Measurements from ENCODE around the gene ZNF865.

The ZNF865 gene

DNA sequence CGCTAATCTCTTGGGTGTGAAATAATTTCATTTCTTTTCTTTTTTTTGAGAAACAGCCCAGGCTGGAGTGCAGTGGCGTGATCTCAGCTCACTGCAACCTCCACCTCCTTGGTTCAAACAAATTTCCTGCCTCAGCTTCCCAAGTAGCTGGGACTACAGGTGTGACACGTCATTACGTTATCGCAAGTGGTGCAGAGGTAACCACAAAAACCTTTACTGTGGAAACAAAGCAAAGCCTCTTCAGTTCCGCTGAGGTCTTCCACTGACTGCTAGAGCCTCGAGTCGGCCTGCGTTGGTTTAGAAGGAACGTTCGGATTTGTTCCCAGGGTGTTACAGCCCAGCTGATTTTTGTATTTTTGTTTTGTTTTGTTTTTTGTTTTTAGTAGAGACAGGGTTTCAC is 20.9 kb downstream of the ZNF865 start:
- DNase-seq: no peak

DNA sequence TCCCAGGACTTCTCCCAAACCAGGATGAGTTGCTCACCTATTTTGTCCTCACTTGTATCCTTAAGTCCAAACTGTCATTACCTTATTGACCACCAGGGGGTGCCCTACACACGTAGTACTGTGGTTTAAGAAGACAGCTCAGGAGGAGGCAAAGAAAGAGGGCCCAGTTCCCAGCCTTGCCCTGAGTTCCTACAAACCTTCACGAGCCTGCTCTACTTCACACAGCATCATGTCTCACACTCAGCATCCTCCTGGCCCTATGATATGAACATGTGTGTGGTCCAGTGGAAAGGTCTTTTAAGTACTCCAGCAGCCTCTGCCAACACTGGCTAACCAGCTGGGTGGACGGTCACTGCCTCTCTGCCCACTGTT is 27.0 kb downstream of the ZNF865 start:
- peak; percentile 80 for DNase-seq

DNA sequence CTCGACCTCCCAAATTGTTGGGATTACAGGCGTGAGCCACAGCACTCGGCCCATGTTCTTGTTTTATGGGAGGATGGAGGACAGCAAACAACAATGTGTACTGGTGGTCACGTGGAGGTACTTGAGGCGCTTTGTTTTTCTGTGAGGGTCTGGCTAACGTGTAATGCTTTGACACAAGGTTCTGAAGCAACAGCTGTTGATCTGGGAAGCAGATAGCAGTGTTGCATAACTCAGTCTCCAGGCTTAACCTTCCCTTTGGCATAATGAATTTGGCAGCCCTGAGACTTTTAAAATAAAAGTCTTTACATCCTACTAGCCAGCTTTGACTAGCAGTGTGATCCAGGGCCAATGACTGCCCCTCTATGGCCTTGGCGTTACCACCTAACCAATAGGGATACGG is 28.4 kb downstream of the ZNF865 start:
- no peak for DNase-seq

DNA sequence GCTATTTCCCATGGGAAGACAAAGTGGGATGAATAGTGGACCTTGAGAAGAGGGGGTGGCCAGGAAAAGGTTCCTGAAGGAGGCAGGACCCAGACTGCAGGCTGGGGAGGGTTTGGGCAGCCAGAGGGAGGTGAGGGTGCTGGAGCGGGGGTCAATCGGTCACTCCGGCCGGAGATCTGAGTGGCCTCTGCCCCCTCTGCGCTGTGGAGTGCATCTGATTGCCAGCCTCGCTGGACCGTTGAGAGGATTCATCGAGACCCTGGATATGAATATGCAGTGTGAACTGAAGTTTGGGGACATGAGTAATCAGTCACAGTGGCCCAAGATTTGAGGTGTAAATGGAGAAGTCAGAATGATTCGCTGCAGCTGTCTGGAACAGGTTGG is 29.9 kb downstream of the ZNF865 start:
- DNase-seq: no peak

DNA sequence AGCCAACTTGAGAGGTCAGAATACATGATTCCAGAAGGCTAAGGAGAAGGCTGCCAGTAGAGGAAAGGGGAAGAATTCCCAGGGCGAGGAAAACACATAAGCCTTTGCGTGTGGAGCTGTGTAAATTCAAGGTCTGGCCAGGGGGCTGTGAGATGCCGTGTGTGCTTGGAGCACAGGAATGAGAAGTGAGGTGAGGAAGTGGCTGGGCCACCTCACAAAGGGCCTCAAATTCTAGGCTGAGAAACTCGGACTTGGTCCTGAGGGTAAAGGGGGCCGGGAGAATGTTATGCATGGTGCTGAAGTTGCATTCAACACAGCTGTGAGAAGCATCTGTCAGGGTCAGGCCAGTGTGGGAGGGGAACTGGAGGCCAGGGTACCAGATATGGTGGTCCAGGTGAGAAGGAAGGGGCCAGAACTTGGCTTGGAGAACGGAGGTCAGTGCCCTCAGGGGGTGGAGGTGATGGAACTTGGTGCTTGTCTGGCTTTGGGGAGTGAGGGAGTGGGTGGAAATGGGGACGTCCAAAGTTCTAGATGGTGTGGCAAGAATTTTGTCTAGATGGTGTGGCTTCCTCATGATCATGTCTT is 30.5 kb downstream of the ZNF865 start:
- no peak for DNase-seq

DNA sequence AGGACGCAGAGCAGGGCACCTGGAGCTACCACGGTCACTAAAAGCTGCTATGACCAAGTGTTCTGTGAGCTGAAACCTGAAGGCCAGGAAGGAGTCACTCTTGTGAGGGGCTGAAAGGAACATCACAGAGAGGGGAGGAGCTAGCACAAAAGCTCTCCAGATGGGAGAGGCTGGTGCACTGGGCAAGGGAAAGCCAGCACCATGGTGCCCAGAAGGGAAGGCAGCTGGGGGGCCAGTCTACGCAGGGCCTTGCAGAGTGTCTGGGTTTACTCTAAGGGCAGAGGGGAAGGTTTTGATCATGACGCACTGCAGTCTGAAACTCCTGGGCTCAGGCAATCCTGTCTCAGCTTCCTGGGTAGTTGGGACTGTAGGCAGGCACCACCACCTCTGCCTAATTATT is 31.3 kb downstream of the ZNF865 start:
- DNase-seq: no peak

DNA sequence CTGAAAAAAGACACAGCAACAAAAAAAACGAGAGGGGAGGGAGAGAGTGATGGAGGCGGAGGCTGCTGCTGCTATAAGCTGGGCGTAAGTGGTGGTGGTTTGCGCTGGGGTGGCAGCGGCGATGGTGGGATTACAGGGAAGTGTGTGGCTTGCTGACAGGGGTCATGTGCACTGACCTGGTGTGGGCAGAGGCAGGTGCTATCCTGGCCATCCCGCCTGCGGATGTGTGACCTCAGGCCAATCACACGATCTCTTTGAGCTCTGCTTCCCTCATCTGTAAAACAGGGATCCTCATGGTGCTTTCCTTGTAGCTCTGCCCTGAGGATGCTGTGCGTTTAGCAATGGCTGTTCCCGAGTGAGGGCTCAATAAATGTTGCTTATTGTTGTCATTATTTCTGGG is 32.1 kb downstream of the ZNF865 start:
- no peak for DNase-seq

DNA sequence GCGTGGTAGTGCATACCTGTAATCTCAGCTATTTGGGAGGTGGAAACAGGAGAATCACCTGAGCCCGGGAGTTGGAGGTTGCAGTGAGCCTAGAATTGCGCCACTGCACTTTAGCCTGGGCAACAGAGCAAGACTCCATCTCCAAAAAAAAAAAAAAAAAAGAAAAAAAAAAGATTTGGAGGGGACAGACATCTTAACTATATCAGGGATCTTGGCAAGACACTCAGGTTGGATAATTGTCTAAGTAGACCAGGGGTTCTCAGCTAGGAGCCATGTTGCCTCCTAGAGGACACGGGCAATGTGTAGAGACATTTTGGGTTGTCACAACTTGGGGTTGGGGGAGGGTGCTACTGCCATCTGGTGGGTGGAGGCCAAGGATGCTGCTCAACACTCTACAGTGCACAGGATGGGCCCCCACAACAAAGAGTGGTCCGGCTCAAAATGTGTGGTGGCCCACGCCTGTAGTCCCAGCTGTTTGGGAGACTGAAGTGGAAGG is 33.5 kb downstream of the ZNF865 start:
- no peak for DNase-seq

DNA sequence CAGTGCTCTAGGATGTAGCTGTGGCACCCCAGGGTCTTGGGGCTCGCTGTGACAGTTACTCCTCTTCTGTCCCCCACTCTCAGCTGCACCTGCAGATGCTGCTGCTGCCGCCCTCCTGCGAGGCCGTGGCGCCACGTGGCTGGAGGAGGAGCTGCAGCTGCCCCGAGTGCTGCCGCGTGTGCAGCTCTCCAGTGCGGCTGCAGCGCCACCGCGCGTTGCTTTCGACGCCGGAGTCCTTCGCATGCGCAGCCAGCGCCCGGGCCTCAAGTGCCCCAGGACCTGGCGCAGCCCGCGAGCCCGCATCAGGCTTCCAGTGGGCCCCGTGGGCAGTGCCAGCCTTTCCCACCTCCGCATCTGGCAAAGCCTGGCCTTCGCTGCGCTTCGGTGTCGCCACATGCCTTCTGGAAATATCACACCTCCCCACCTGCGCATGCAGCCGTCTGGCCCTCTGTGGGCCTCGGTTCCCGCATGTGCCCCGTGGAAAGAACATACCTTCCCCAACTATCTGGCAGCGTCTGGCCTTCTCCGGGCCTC is 34.7 kb downstream of the ZNF865 start:
- DNase-seq: peak; percentile 57

DNA sequence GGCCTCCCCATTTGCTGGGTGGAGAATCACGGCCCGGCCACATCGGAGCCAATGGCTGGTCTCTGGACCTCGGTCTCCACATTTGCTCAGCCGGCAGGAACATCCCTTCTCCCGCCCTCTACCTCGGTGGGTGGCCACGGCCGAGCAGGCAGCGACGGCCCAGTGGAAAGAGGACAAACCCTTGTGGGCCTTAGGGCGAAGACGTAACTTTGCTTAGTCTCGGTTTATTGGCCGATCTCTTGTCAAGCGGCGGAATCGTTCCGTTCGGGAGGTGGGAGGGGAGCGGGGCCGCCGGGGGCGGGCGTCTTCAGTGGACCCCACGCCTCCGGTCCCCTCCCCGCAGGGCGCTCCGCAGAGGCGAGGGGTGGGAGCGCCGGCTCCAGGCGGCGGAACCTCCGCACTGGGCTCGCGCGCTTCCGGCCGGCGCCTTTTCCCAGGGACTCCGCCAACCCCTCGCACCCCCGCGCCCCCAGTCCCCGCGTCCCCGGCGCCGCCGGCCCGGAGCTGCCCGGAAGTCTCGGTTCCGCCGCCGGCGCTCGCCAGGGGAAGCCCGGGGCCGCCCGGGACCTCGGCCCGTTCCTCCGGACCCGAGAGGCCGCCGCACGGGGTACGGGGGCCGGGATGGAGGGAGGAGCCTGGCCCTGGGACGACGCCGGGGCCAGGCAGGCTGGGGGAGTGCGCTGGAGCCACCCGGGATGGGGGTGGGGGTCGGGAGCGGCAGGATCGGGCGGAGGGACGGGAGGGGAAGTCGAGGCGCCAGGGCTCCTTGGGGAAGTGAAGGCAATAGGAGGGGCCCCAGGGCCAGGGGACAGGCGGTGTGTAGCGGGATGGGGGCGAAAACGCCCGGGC is 35.4 kb downstream of the ZNF865 start, which contains the start of gene ZNF580:
TSS of gene ZNF580 (plus strand) at position 426 of the 849 bp plus-strand sequence. CDS start 1,507 bp downstream, outside the sequence.
- DNase-seq: peak; percentile 55

DNA sequence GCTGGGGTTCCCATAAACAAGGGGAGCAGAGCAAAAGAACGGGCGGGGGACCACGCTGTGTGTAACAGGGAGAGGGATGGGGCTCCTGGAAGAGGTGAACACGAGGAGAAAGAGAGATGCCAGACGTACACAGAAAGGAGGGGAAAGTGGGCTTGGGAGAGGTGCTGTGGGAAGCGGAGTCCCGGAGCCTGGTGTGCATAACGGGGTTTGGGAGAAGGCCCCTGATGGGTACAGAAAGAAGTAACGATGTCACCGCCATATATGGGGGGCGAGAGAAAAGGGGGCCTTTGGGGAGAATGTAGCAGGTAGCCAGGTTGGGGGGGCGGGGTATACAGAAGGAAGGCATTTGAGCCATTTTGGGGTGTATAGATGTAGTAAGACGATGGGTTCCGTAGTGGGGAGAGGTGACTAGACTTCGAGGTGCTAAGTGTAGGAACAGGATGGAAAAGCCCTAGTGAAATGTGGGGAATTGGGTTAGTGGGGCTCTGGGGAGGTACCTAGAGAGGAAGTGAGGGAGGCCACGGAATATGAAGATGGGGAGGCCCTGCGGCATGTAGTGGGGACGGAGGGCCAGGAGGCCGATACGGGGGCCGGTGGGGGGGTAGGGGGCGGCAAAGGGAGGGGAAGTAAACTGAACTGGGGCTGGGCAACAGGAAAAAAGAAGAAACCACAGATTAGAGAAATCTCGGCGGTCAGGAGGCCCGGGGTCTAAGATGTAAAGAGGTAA is 36.1 kb downstream of the ZNF865 start:
- peak; percentile 50 for DNase-seq

DNA sequence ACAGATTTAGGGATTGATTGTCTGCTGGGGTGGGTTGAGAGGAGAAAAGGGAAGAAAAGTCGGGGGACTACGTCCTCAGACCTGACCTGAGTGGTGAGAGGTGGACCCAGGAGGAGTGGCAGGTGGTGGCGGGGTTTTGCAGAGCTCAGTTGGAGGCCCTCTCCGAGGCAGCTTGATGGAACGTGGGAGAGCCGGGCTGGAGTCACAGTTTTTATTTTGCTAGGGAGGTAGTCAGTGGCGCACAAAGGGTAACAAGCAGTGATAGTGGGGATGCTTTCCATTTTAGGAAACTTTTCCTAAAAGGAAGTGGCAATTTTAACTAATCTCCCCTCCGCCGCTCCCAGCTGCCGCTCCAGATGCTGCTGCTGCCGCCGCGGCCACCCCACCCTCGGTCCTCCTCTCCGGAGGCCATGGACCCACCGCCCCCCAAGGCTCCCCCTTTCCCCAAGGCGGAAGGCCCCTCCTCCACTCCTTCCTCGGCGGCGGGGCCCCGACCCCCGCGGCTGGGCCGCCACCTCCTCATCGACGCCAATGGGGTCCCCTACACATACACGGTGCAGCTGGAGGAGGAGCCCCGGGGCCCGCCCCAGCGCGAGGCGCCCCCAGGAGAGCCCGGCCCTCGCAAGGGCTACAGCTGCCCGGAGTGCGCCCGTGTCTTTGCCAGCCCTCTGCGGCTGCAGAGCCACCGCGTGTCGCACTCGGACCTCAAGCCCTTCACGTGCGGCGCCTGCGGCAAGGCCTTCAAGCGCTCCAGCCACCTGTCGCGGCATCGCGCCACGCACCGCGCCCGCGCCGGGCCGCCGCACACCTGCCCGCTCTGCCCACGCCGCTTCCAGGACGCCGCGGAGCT is 36.9 kb downstream of the ZNF865 start:
- peak; percentile 37 for DNase-seq

DNA sequence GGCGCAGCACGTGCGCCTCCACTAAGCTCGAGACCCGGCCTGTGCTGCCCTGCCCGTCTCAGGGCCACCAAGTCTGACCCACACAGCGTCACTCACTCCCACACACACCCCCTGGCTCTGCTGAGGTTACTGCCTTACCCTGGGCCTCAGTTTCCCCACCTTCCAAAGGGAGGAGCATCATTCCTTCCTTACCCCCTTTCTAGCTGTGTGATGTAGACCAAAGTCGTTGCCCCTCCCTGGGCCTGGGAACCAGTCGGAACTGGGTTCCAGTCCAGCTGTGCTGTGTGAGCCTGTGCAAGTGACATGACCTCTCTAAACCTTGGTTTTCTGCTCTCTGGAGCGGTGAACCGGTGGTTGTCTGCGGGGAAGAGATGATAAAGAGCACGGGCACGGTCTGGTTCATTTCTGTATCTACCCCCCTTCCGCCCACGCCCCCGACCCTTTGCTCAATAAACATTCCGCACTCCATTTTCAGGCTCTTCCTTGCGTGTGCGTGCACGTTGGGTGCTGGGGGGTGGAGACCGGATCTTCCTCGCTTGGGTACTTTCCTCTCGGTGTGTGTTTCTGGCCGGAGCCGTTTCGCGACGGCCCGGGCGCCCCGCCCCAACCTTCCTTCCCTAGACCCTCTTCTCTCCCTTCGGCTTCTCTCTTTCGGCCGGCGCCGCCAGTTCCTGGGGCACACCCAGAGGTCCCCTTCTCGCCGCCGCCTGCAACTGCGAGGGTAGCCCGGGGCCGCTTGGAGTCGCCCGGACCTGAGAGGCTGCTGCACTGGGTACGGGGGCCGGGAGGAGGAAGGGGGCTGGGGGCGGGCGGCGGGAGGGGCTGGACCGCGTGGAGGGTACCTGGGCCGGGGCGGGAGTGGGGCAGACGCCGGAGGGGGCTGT is 37.8 kb downstream of the ZNF865 start, which contains the start of gene ZNF581:
TSS of gene ZNF581 (plus strand) at position 647 of the 884 bp plus-strand sequence. CDS start 923 bp downstream, outside the sequence.
- DNase-seq: peak; percentile 74

DNA sequence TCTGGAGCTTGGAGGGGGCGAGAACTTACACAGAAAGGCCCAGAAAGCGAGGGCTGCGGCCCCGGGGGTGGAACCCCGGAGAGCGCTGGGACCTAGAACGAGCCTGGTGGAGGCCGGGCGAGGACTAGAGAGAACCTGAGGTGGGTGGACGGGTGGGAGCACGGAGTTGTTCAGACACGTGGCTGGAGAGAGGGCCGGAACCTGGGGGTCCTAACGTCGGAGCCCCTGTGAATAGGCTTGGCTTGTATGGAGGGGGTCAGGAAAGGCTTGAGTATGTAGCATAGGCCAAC is 38.4 kb downstream of the ZNF865 start:
- no peak for DNase-seq

DNA sequence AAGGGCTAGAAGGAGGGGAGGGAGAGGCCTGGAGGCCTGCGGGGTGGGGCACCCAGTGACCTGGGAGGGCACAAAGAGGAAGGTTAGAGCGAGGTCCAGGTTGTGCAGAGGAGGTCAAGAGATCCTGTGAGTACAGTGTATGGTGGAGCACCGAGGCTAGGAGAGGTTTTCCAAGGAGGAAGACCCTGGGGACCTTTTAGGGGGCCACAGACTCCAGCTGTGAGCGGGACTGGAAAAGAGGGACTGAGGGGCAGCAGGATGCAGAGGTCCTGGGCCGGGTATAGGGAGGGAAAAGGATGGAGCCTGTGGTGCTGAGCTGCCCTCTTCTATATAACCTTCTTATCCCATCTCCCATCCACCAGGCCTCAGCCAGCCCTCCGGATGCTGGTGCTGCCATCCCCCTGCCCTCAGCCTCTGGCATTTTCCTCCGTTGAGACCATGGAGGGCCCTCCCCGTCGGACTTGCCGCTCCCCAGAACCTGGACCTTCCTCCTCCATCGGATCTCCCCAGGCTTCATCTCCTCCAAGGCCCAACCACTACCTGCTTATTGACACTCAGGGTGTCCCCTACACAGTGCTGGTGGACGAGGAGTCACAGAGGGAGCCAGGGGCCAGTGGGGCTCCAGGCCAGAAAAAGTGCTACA is 38.9 kb downstream of the ZNF865 start:
- DNase-seq: no peak

DNA sequence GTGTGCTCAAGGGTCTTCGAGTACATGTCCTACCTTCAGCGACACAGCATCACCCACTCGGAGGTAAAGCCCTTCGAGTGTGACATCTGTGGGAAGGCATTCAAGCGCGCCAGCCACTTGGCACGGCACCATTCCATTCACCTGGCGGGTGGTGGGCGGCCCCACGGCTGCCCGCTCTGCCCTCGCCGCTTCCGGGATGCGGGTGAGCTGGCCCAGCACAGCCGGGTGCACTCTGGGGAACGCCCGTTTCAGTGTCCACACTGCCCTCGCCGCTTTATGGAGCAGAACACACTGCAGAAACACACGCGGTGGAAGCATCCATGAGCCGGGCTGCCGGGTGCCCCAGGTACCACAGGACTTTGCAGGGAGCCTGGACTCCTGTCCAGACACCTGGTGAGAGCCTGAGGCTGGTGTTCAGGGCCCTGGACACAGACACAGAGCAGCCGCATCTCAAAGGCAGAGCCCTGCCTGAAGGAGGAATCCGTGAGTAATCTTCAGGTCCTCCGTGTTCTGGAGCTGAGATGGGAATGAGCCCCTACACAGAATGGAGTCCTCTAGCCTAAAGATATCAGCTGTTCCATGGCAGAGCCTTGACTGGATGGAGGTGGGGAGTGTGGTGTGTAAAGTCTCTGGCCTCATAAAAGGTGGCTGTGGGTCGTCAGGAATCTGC is 39.5 kb downstream of the ZNF865 start:
- DNase-seq: no peak

DNA sequence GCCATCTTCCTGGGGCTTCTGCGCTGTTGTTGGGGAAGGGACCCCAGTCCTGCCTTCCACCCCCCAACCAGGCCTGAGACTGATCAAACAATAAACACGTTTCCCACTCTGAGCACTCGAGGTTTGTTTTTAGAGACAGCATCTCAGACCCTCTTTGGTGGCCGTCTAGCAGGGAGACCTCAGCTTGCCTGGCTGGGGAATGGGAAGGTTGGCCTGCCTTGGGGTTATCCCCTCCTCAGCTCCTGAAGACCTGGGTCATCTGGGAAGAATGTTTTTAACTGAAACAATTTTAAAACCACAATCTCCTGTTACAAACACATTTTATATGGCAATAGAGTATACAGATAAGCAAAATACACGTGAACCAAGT is 40.0 kb downstream of the ZNF865 start:
- no peak for DNase-seq

DNA sequence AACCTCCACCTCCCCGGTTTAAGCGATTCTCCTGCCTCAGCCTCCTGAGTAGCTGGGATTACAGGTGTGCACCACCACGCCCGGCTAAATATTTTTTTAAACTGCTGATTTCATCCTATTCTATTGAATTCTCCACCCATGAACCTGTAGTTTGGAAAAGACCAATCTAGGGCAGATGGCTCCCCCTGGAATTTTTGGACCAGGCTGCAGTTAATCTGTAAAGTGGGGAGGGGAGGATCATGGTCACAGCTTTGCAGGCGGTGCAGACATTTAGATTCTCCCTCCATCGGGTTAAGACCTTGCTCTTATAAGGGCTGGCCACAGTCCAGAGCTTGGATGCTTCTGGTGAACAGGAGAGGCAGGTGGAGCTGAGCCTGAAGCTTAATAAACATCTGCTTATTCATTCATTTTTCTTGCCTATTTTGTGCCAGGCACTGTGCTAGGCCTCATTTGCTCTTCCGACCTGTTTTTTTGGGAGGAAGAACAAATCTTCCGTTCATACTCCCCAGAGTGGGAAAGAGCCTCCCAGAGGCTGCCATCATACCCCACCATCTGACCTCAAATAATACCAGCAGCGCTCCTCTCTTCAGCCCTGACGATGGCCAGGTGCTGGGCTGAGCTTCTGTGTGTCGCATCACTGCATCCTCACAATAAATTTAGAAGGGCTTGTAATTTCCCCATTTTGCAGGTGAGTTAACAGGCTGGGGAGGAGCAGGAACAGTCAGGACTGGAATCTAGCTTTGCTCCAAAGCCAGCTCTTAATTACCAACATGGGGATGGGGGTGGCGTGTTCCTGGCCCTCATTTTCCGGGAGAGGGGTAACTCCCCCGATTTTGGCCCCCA is 41.7 kb downstream of the ZNF865 start:
- DNase-seq: no peak
